Duodenal mucosa (tissue), 2 donors: ENCODE results near the gene FKBP1A.
A peak's percentile ranks its signal among the peaks of the same experiment; 100 is the strongest.

Experiments
- H3K27ac ChIP-seq: one replicate; pipeline ENCODE4 v1.7.0; 2013; ENCODE audit warnings: low read depth, low read length
- H3K27me3 ChIP-seq, 2 donors: one replicate each; pipeline ENCODE4 v1.7.0; 2013; ENCODE audit warnings: low read length in 2 of 2, control low read depth in 1 of 2; ENCODE audit not compliant: insufficient read depth in 2 of 2, control insufficient read depth in 1 of 2
- H3K36me3 ChIP-seq, 2 donors: one replicate each; pipeline ENCODE4 v1.7.0; 2013; ENCODE audit warnings: low read length in 2 of 2, control low read depth in 1 of 2; ENCODE audit not compliant: insufficient read depth in 2 of 2, control insufficient read depth in 1 of 2
- H3K4me1 ChIP-seq, 2 donors: one replicate each; pipeline ENCODE4 v1.7.0; 2013; ENCODE audit warnings: low read length in 2 of 2, control low read depth in 1 of 2; ENCODE audit not compliant: insufficient read depth in 2 of 2, control insufficient read depth in 1 of 2
- H3K4me3 ChIP-seq, 2 donors: one replicate each; pipeline ENCODE4 v1.7.0; 2013; ENCODE audit warnings: low read length in 2 of 2, low read depth in 1 of 2
- H3K9ac ChIP-seq, 2 donors: one replicate each; pipeline ENCODE4 v1.7.0; 2013; ENCODE audit warnings: low read length in 2 of 2, low read depth in 1 of 2
- H3K9me3 ChIP-seq, 2 donors: one replicate each; pipeline ENCODE4 v1.7.0; 2013; ENCODE audit warnings: low read length in 2 of 2, control low read depth in 1 of 2; ENCODE audit not compliant: control insufficient read depth in 1 of 2

FKBP1A gene

DNA sequence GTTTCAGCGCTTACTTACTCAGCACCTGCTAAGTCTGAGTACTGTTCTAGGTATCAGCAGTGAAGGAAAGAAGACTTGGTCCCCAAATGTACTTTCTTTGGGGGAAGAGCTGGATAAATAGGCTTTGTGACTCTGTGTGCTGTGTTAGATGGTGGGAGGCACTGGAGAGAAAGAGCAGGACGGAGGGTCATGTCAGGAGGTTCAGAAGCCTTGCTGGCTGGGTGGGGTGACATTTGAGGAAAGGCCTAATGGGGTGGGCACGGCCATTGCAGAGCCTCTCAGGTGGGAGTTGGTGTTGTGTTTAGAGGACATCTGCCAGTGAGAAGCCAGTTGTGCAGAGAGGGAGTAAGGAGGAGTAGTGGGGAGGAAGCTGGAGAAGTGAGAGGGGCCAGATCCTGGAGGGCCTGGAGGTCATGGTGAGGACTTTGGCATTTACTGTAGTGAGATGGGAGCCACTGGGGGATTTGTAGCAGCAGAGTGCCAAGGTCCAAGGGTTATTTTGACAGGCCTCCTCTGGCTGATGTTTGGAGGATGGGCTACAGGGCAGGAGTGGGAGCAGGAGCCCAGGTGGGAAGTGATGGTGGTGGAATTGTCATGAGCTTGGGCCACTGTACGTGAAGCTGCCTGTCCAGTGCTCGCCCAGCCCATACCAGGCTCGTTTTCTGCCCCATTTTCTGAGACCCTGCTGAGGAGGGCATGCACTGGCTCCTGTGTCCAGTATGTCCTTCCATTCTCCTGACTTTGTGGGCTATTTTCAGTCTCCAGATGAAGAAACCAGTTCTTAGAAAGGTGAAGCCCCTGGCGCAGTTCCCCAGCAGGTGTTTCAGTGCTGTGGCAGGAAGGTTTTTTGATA is 64.8 kb downstream of the FKBP1A start:
- no peaks in the 10 kb centered on the region for H3K27me3 ChIP-seq
- peak overlapping the region; percentile 81 to 92 for H3K4me3 ChIP-seq
- peaks cover 5 to 6% of the 10 kb centered on the region in 2 donors for H3K36me3 ChIP-seq
- peak overlapping the region; percentile 94 for H3K27ac ChIP-seq
- H3K4me1 ChIP-seq: peaks cover 49 to 61% of the 10 kb centered on the region in 2 donors
- H3K9ac ChIP-seq: peak overlapping the region; percentile 93 to 99
- no peaks in the 10 kb centered on the region for H3K9me3 ChIP-seq

DNA sequence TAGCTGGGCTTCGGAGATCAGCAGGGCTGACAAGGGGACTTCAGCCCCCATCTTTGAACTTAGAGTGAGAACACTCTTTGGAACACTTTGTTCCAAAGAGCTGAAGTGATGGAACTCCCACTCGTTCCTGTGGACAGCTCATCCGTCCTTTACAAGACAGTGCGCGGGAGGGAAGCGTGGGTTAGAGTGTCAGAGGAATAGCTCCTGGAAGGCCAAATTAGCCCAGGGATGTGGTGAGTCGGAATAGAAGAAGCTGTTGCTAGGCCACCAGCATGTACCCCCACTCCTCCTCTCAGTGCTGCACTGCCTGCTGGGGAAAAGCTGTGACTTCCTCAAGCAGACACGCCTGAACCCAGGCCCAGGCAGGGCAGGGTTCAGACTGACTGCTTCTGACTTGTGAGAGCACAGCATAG is 65.6 kb downstream of the FKBP1A start:
- Histone ChIP-seq H3K36me3 (peaks cover 0 to 6% of the 10 kb centered on the region in 2 donors), H3K27me3 (no peaks in the 10 kb centered on the region), H3K4me1 (peaks cover 49 to 61% of the 10 kb centered on the region in 2 donors), H3K27ac (peak overlapping the region; percentile 94), H3K4me3 (peak overlapping the region; percentile 81 to 92), H3K9me3 (no peaks in the 10 kb centered on the region), H3K9ac (peak overlapping the region; percentile 93 to 99)

DNA sequence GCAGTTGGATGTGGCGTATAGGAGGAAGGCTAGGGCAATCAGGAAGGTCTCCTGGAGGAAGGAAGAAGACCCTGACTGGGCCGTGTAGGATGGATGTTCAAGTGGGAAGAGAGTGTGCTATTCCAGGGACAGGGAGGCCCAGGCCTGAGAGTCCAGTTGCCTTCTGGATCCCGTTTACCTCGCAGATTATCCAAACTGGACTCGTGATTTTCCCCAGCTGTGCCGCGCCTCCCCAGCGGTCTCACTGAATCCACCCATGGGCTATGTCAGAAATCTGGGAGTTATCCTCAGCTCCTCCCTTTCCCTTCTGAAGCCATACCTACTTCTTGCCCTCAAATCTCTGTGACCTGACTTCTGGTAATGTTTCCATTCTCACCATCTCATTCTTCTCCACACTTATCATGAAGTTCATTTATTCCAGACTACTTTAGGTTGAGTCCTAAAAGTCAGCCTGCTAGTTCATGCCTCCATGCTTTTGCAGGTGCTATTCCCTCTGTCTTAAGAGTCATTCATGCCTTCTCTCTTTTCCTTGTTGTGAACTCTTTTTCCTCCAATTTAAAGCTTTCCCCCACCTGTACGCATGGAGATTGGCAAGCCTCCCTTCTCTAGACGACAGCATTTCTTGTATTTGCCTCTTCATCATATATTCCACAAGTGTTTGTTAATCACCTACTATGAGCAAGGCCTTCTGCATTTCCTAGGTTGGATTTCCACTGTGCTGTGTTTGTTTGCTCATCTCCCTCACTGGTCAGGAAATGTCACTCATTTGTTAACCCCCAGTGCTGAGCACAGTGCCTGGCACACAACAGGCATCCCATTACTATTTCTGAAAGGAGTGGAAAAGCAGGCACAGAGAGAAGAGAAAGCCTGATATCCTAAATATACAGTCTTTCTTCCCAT is 66.6 kb downstream of the FKBP1A start:
- Histone ChIP-seq H3K27me3 (no peaks in the 10 kb centered on the region), H3K4me1 (peaks cover 49 to 61% of the 10 kb centered on the region in 2 donors), H3K9me3 (no peaks in the 10 kb centered on the region), H3K27ac (peak overlapping the region; percentile 94), H3K4me3 (peak overlapping the region; percentile 81 to 92), H3K36me3 (peaks cover 0 to 6% of the 10 kb centered on the region in 2 donors), H3K9ac (peak overlapping the region; percentile 93 to 99)

DNA sequence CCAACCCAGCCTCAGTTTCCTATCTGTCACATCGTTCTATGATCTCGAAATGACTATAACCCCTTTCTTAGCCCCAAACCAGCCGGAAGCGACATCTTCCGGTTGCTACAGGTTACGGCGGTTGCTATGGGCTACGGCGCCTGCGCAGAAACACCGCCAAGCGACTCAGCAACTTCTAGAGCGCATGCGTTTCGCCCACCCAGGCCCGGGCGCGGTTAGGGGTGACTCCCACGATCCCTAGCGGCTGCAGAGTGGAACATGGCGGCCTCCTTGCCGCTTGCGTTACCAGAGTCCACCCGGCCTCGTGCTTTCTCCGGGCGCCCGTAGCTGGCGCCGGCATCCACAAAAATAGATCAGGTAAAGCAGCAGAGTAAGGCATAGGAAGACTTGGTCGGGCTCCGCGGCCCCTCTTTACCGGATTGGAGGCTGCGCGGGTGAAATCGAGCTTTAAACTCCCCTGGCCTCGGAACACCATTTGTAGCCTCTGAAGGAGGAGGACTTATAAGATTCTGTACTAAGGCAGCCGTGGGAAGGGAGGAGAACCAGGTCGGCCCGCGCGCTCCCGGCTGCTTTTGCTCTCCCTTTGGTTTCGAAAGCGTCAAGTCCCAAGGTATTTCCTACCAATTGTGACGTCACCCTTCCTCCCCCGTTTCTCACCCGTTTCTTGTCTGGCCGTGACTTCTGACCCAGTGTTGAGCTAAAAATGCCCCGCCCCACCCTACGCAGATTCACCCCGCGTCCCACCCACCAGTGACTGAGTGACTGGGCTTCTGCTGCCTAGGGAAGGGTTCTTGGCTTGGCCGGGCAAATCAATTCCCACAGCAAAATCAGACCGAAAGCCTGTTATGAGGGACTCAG is 67.5 kb downstream of the FKBP1A start:
- H3K9ac ChIP-seq: peak overlapping the region; percentile 93 to 99
- H3K4me3 ChIP-seq: peak overlapping the region; percentile 81 to 92
- H3K36me3 ChIP-seq: peaks cover 0 to 6% of the 10 kb centered on the region in 2 donors
- H3K27me3 ChIP-seq: no peaks in the 10 kb centered on the region
- H3K27ac ChIP-seq: peak overlapping the region; percentile 94
- no peaks in the 10 kb centered on the region for H3K9me3 ChIP-seq
- H3K4me1 ChIP-seq: peaks cover 41 to 53% of the 10 kb centered on the region in 2 donors

DNA sequence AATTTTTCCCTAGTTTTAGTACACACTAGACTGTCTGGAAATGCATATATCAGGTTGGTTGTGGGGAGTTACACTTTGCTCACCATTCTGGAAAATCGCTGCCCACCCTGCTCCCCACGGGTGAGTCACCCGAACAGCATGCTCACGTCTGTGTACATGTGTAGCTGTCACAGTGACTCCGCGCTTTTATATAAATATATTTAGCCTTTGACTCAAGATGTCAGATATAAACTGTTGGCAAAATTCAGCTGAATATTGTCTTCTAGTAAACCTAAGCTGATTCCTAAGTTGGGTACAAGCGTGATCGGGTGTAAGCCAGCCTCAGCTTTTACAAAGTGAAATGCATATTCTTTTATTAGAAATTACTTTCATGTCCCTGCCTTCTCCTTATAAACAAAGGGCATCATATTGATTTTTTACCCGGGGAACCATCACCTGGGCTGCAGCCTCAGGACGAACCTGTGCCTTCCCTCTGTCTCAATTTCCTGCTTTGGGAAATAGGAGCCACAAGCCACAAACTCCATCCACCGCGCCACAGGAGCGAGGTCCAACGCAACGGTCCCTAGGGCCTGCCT is 68.2 kb downstream of the FKBP1A start:
- Histone ChIP-seq H3K27me3 (no peaks in the 10 kb centered on the region), H3K4me1 (peaks cover 34 to 47% of the 10 kb centered on the region in 2 donors), H3K36me3 (peaks cover 0 to 6% of the 10 kb centered on the region in 2 donors), H3K4me3 (peak overlapping the region; percentile 81 to 92), H3K27ac (peak overlapping the region; percentile 94), H3K9ac (peak overlapping the region; percentile 93 to 99), H3K9me3 (no peaks in the 10 kb centered on the region)

DNA sequence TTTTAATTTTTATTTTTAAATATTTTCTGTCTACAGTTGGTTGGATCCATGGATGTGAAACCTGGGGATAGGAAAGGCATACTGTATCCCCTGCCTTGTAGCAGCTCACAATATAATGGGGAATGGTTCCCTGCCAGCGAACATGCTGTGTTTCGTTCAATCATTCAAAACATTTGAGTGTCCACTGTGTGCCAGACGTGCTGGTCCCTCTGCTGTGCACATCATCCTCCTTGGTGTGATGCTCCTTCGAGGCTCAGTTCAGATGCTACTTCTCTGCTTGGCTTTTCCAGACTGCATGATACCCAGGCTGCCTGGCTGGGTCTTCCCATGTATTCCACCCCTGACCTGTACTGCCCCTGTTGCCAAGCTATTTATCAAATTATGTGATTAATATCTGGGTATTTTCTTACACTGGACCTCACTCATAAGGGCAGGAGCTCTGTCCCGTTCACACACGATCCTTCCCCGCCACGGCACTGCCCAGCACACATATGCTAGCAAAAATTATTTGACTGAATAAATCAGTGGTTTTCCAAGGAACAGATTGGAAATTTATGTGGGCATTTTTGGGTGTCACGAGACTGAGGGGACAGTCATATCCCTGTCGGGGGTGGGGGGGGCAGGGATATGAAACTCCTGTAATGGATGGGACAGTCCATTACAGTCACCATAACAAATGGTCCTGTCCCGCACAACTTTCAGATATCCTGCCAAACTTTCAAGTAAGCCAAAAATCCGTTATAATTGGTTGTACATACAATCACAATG is 68.8 kb downstream of the FKBP1A start:
- no peaks in the 10 kb centered on the region for H3K9me3 ChIP-seq
- no peak overlapping the region for H3K27ac ChIP-seq
- peak overlapping the region in 1 of 2 donors; percentile 92 for H3K4me3 ChIP-seq
- peaks cover 0 to 9% of the 10 kb centered on the region in 2 donors for H3K36me3 ChIP-seq
- no peaks in the 10 kb centered on the region for H3K27me3 ChIP-seq
- peaks cover 29 to 42% of the 10 kb centered on the region in 2 donors for H3K4me1 ChIP-seq
- H3K9ac ChIP-seq: peak overlapping the region in 1 of 2 donors; percentile 99

DNA sequence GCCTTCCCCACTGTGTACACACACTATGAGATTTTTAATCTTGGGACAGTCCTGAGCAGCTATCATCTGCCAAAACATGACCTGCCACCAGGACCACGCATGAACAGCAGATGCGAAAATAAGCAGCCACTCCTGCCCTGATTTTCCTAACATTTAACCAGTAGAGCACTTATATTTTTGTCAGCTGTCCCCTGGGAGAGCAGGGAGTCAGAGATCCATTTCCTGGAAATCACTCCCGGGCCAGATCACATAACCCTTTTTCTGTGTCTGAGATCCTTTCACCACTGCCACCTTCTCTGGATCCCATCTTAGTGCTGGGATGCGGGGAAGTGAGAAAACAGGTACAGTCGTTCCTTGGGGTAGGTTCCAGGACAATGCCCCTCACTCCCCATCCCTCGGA is 69.6 kb downstream of the FKBP1A start:
- H3K27me3 ChIP-seq: no peaks in the 10 kb centered on the region
- peak overlapping the region; percentile 52 for H3K27ac ChIP-seq
- H3K36me3 ChIP-seq: peaks cover 0 to 9% of the 10 kb centered on the region in 2 donors
- H3K4me3 ChIP-seq: no peak overlapping the region
- H3K9ac ChIP-seq: no peak overlapping the region
- H3K9me3 ChIP-seq: no peaks in the 10 kb centered on the region
- H3K4me1 ChIP-seq: peaks cover 29 to 35% of the 10 kb centered on the region in 2 donors

DNA sequence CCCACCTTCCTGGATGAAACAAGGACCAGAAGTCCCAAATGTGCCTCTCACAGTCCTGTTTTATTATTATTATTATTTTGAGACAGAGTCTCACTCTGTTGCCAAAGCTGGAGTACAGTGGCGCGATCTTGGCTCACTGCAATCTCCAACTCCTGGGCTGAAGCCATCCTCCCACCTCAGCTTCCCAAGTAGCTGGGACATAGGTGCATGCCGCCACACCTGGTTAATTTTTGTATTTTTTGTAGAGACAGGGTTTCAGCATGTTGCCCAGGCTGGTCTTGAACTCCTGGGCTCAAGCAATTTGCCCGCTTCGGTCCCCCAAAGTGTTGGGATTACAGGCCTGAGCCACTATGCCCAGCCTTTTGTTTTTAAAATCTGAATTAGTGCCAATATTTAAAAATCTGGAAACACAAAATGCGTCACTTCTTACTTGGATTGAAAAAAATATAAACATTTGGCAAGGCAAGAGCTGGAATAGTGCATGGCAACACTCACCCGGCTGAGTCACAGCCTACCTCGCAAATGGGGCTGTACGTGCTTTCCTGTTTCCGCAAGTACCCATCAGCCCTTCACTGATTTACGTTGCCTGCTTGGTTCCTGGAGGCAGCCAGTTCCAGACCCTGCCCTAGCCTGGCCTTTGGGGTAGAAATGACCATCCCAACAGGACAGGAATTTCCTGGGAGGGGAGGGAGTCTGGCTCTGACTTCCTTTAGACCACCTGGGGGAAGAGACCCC is 70.2 kb downstream of the FKBP1A start:
- H3K27me3 ChIP-seq: no peaks in the 10 kb centered on the region
- no peak overlapping the region for H3K4me3 ChIP-seq
- peaks cover 4 to 9% of the 10 kb centered on the region in 2 donors for H3K36me3 ChIP-seq
- peaks cover 26 to 32% of the 10 kb centered on the region in 2 donors for H3K4me1 ChIP-seq
- no peaks in the 10 kb centered on the region for H3K9me3 ChIP-seq
- H3K9ac ChIP-seq: no peak overlapping the region
- H3K27ac ChIP-seq: peak overlapping the region; percentile 52
